ENCODE results near the gene KLF2. TPM values are rescaled to one million over a fixed set of nuclear protein-coding genes. Genes with fewer than 3 reads are reported as not detected.
"Not testable (repeated sequence)": the region's sequence is repeated elsewhere in the genome, so short reads cannot be mapped to it uniquely, and the experiment has no call there.

KLF2 gene
- total and polyA plus RNA-seq, 4 donors, result 8.8 to 64.7 (median 22.9) TPM

DNA sequence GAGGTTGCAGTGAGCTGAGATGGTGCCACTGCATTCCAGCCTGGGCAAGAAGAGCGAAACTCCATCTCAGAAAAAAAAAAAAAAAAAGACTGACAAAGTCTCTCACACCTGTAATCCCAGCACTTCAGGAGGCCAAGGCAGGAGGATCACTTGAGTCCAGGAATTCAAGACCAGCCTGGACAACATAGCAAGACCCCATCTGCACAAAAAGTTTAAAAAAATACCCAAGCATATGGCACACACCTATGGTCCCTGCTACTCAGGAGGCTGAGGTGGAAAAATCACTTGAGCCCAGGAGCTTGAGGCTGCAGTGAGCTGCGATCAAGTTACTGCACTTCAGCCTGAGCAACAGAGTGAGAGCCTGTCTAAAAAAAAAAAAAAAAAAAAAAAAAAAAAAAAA, 20.1 kb upstream of the KLF2 start:
- not testable (repeated sequence) for H3K4me3 ChIP-seq (ENCODE audit: low read depth, low read length); H3K27ac ChIP-seq (ENCODE audit: low read depth, low read length); H3K4me1 ChIP-seq (ENCODE audit: control insufficient read depth, insufficient read depth, low read length); H3K9me3 ChIP-seq (ENCODE audit: control insufficient read depth, insufficient read depth, low read length); DNase-seq (ENCODE audit: low read depth in 4 of 6, low spot score in 6 of 6); H3K27me3 ChIP-seq (ENCODE audit: control insufficient read depth, insufficient read depth, low read length); H3K36me3 ChIP-seq (ENCODE audit: control insufficient read depth, insufficient read depth, low read length)
- WGBS (ENCODE audit: insufficient coverage), result 100% methylated on average over 1 of the region's 2 CpGs

DNA sequence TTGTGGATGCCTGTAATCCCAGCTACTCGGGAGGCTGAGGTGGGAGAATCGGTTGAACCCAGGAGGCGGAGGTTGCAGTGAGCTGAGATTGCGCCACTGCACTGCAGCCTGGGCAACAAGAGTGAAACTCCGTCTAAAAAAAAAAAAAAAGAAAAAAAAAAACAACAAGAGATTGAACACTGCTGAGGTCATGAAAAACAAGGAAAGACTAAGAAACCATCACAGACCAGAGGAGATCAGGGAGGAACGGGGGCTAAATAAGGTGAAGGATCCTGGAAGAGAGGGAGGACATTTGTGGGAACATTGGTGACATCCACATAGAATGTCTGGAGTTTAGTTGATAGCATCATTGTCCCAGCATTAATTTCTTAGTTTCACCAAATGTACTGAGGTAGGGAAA, 19.6 kb upstream of the KLF2 start:
- H3K4me1 ChIP-seq (ENCODE audit: control insufficient read depth, insufficient read depth, low read length); H3K9me3 ChIP-seq (ENCODE audit: control insufficient read depth, insufficient read depth, low read length); H3K27me3 ChIP-seq (ENCODE audit: control insufficient read depth, insufficient read depth, low read length); H3K36me3 ChIP-seq (ENCODE audit: control insufficient read depth, insufficient read depth, low read length); H3K27ac ChIP-seq (ENCODE audit: low read depth, low read length); DNase-seq (ENCODE audit: low read depth in 4 of 6, low spot score in 6 of 6); H3K4me3 ChIP-seq (ENCODE audit: low read depth, low read length): not testable (repeated sequence)
- WGBS (ENCODE audit: insufficient coverage), result 17% methylated on average over 1 of the region's 6 CpGs

GRCh38 chr19:16306728-16307402, 17.8 kb upstream of the KLF2 start:
- no peaks in the 10 kb centered on the region for H3K27me3 ChIP-seq (ENCODE audit: control insufficient read depth, insufficient read depth, low read length)
- H3K9me3 ChIP-seq (ENCODE audit: control insufficient read depth, insufficient read depth, low read length), result no peaks in the 10 kb centered on the region
- no peak for DNase-seq (ENCODE audit: low read depth in 4 of 6, low spot score in 6 of 6)
- H3K4me3 ChIP-seq (ENCODE audit: low read depth, low read length), result no peak overlapping the region
- no peak overlapping the region for H3K27ac ChIP-seq (ENCODE audit: low read depth, low read length)
- H3K4me1 ChIP-seq (ENCODE audit: control insufficient read depth, insufficient read depth, low read length), result no peaks in the 10 kb centered on the region
- WGBS (ENCODE audit: insufficient coverage), result 47% methylated on average over 19 of the region's 21 CpGs
- H3K36me3 ChIP-seq (ENCODE audit: control insufficient read depth, insufficient read depth, low read length), result no peaks in the 10 kb centered on the region

GRCh38 chr19:16308081-16308480, 16.5 kb upstream of the KLF2 start:
- Histone ChIP-seq H3K4me1 (ENCODE audit: control insufficient read depth, insufficient read depth, low read length) (no peaks in the 10 kb centered on the region), H3K9me3 (ENCODE audit: control insufficient read depth, insufficient read depth, low read length) (no peaks in the 10 kb centered on the region), H3K27me3 (ENCODE audit: control insufficient read depth, insufficient read depth, low read length) (no peaks in the 10 kb centered on the region), H3K4me3 (ENCODE audit: low read depth, low read length) (no peak overlapping the region), H3K36me3 (ENCODE audit: control insufficient read depth, insufficient read depth, low read length) (no peaks in the 10 kb centered on the region), H3K27ac (ENCODE audit: low read depth, low read length) (no peak overlapping the region)
- DNase-seq (ENCODE audit: low read depth in 4 of 6, low spot score in 6 of 6), result no peak
- WGBS (ENCODE audit: insufficient coverage), result 89% methylated on average over 4 of the region's 5 CpGs

GRCh38 chr19:16309643-16310042, 15.0 kb upstream of the KLF2 start:
- Histone ChIP-seq H3K4me1 (ENCODE audit: control insufficient read depth, insufficient read depth, low read length) (no peaks in the 10 kb centered on the region), H3K9me3 (ENCODE audit: control insufficient read depth, insufficient read depth, low read length) (no peaks in the 10 kb centered on the region), H3K4me3 (ENCODE audit: low read depth, low read length) (no peak overlapping the region), H3K36me3 (ENCODE audit: control insufficient read depth, insufficient read depth, low read length) (no peaks in the 10 kb centered on the region), H3K27ac (ENCODE audit: low read depth, low read length) (no peak overlapping the region), H3K27me3 (ENCODE audit: control insufficient read depth, insufficient read depth, low read length) (no peaks in the 10 kb centered on the region)
- WGBS (ENCODE audit: insufficient coverage), result 60% methylated on average over 1 of the region's 3 CpGs
- no peak for DNase-seq (ENCODE audit: low read depth in 4 of 6, low spot score in 6 of 6)

- Histone ChIP-seq H3K36me3 (ENCODE audit: control insufficient read depth, insufficient read depth, low read length) (no peaks in the 10 kb centered on the region), H3K27ac (ENCODE audit: low read depth, low read length) (peak overlapping the region; percentile 88), H3K4me3 (ENCODE audit: low read depth, low read length) (no peak overlapping the region), H3K9me3 (ENCODE audit: control insufficient read depth, insufficient read depth, low read length) (no peaks in the 10 kb centered on the region), H3K27me3 (ENCODE audit: control insufficient read depth, insufficient read depth, low read length) (no peaks in the 10 kb centered on the region), H3K4me1 (ENCODE audit: control insufficient read depth, insufficient read depth, low read length) (no peaks in the 10 kb centered on the region)
- WGBS (ENCODE audit: insufficient coverage), result 55% methylated on average over 7 of the region's 13 CpGs
- peak in 2 of 6 donors; percentile 58 to 80 for DNase-seq (ENCODE audit: low read depth in 4 of 6, low spot score in 6 of 6)
Observed at GRCh38 chr19:16315825-16316505, 8.7 kb upstream of the KLF2 start.

GRCh38 chr19:16316506-16316882, 8.1 kb upstream of the KLF2 start:
- H3K27me3 ChIP-seq (ENCODE audit: control insufficient read depth, insufficient read depth, low read length), result no peaks in the 10 kb centered on the region
- 54% methylated on average over 3 of the region's 3 CpGs for WGBS (ENCODE audit: insufficient coverage)
- H3K27ac ChIP-seq (ENCODE audit: low read depth, low read length), result peak overlapping the region; percentile 88
- H3K36me3 ChIP-seq (ENCODE audit: control insufficient read depth, insufficient read depth, low read length), result no peaks in the 10 kb centered on the region
- H3K4me1 ChIP-seq (ENCODE audit: control insufficient read depth, insufficient read depth, low read length), result no peaks in the 10 kb centered on the region
- no peak overlapping the region for H3K4me3 ChIP-seq (ENCODE audit: low read depth, low read length)
- no peak for DNase-seq (ENCODE audit: low read depth in 4 of 6, low spot score in 6 of 6)
- no peaks in the 10 kb centered on the region for H3K9me3 ChIP-seq (ENCODE audit: control insufficient read depth, insufficient read depth, low read length)

GRCh38 chr19:16319481-16319880, 5.1 kb upstream of the KLF2 start:
- Histone ChIP-seq H3K4me3 (ENCODE audit: low read depth, low read length) (no peak overlapping the region), H3K36me3 (ENCODE audit: control insufficient read depth, insufficient read depth, low read length) (no peaks in the 10 kb centered on the region), H3K4me1 (ENCODE audit: control insufficient read depth, insufficient read depth, low read length) (peaks cover 3% of the 10 kb centered on the region), H3K27me3 (ENCODE audit: control insufficient read depth, insufficient read depth, low read length) (peaks cover 13% of the 10 kb centered on the region), H3K27ac (ENCODE audit: low read depth, low read length) (no peak overlapping the region), H3K9me3 (ENCODE audit: control insufficient read depth, insufficient read depth, low read length) (no peaks in the 10 kb centered on the region)
- 41% methylated on average over 7 of the region's 7 CpGs for WGBS (ENCODE audit: insufficient coverage)
- no peak for DNase-seq (ENCODE audit: low read depth in 4 of 6, low spot score in 6 of 6)

GRCh38 chr19:16320987-16321386, 3.6 kb upstream of the KLF2 start:
- peaks cover 16% of the 10 kb centered on the region for H3K27me3 ChIP-seq (ENCODE audit: control insufficient read depth, insufficient read depth, low read length)
- no peak overlapping the region for H3K4me3 ChIP-seq (ENCODE audit: low read depth, low read length)
- peaks cover 6% of the 10 kb centered on the region for H3K4me1 ChIP-seq (ENCODE audit: control insufficient read depth, insufficient read depth, low read length)
- WGBS (ENCODE audit: insufficient coverage), result 82% methylated on average over 1 of the region's 3 CpGs
- no peak for DNase-seq (ENCODE audit: low read depth in 4 of 6, low spot score in 6 of 6)
- H3K27ac ChIP-seq (ENCODE audit: low read depth, low read length), result no peak overlapping the region
- H3K9me3 ChIP-seq (ENCODE audit: control insufficient read depth, insufficient read depth, low read length), result no peaks in the 10 kb centered on the region
- H3K36me3 ChIP-seq (ENCODE audit: control insufficient read depth, insufficient read depth, low read length), result peaks cover 2% of the 10 kb centered on the region

DNA sequence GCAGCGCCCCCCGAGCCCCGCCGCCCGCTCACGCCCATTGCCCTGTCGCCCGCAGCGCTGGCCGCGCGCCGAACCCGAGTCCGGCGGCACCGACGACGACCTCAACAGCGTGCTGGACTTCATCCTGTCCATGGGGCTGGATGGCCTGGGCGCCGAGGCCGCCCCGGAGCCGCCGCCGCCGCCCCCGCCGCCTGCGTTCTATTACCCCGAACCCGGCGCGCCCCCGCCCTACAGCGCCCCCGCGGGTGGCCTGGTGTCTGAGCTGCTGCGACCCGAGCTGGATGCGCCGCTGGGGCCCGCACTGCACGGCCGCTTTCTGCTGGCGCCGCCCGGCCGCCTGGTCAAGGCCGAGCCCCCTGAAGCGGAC, 518 bp downstream of the KLF2 start:
- Histone ChIP-seq H3K27me3 (ENCODE audit: control insufficient read depth, insufficient read depth, low read length) (peaks cover 42% of the 10 kb centered on the region), H3K9me3 (ENCODE audit: control insufficient read depth, insufficient read depth, low read length) (no peaks in the 10 kb centered on the region), H3K4me1 (ENCODE audit: control insufficient read depth, insufficient read depth, low read length) (peaks cover 13% of the 10 kb centered on the region), H3K36me3 (ENCODE audit: control insufficient read depth, insufficient read depth, low read length) (peaks cover 12% of the 10 kb centered on the region), H3K4me3 (ENCODE audit: low read depth, low read length) (peak overlapping the region; percentile 26), H3K27ac (ENCODE audit: low read depth, low read length) (no peak overlapping the region)
- under 1% methylated on average over 52 of the region's 52 CpGs for WGBS (ENCODE audit: insufficient coverage)
- DNase-seq (ENCODE audit: low read depth in 4 of 6, low spot score in 6 of 6), result no peak
